Measurements from ENCODE around the gene NFATC4.

GRCh38 chr14:24382064-24382371 is 14.0 kb downstream of the NFATC4 start:
- no peak for TF ChIP-seq CTCF (IDR thresholded peaks at IDR 0.05)
- TF ChIP-seq POLR2A (IDR thresholded peaks at IDR 0.05) = no peak
